ENCODE measurements around the gene ZFAND2B. TPM values are rescaled to one million over a fixed set of nuclear protein-coding genes. Genes with fewer than 3 reads are reported as not detected.

ZFAND2B gene
- total RNA-seq, 2 donors from 2014 or later = 65.5 to 74.6 TPM

- H3K4me1 ChIP-seq = peaks cover 8% of the 10 kb centered on the region
- intact Hi-C loops (cut with DNase I) = loop anchor here (5.0 kb wide), 1 partner anchor 45 kb away; the partner anchor contains the start of gene ABCB6
- H3K9ac ChIP-seq (ENCODE audit: low read depth in 2 of 2, low read length in 2 of 2) = no peak overlapping the region
- H3K4me3 ChIP-seq = no peak overlapping the region
- no peak overlapping the region for H3K27ac ChIP-seq
- TF ChIP-seq, protein P1, sequence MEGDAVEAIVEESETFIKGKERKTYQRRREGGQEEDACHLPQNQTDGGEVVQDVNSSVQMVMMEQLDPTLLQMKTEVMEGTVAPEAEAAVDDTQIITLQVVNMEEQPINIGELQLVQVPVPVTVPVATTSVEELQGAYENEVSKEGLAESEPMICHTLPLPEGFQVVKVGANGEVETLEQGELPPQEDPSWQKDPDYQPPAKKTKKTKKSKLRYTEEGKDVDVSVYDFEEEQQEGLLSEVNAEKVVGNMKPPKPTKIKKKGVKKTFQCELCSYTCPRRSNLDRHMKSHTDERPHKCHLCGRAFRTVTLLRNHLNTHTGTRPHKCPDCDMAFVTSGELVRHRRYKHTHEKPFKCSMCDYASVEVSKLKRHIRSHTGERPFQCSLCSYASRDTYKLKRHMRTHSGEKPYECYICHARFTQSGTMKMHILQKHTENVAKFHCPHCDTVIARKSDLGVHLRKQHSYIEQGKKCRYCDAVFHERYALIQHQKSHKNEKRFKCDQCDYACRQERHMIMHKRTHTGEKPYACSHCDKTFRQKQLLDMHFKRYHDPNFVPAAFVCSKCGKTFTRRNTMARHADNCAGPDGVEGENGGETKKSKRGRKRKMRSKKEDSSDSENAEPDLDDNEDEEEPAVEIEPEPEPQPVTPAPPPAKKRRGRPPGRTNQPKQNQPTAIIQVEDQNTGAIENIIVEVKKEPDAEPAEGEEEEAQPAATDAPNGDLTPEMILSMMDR (IDR thresholded peaks at IDR 0.05) = no peak
- no peaks in the 10 kb centered on the region for H3K27me3 ChIP-seq
- no peaks in the 10 kb centered on the region for H3K9me3 ChIP-seq
- DNase-seq = no peak
- H3K36me3 ChIP-seq = peaks cover 11% of the 10 kb centered on the region
Measured at GRCh38 chr2:219172231-219173154, 34.1 kb upstream of the ZFAND2B start.

- Histone ChIP-seq H3K27me3 (no peaks in the 10 kb centered on the region), H3K27ac (no peak overlapping the region), H3K9me3 (no peaks in the 10 kb centered on the region), H3K4me1 (peaks cover 8% of the 10 kb centered on the region), H3K4me3 (no peak overlapping the region), H3K9ac (ENCODE audit: low read depth in 2 of 2, low read length in 2 of 2) (no peak overlapping the region), H3K36me3 (peaks cover 11% of the 10 kb centered on the region)
- TF ChIP-seq, protein P1 (IDR thresholded peaks at IDR 0.05) = no peak
- intact Hi-C loops (cut with DNase I) = loop anchor here (5.0 kb wide), 1 partner anchor 44 kb away; the partner anchor contains the start of gene ABCB6
- DNase-seq = no peak
Measured at GRCh38 chr2:219173176-219173575, 33.4 kb upstream of the ZFAND2B start.

GRCh38 chr2:219174146-219174545 lies 32.4 kb upstream of the ZFAND2B start:
- H3K9ac ChIP-seq (ENCODE audit: low read depth in 2 of 2, low read length in 2 of 2) = no peak overlapping the region
- TF ChIP-seq, protein P1 (IDR thresholded peaks at IDR 0.05) = no peak
- intact Hi-C loops (cut with DNase I) = loop anchor here (5.0 kb wide), 1 partner anchor 43 kb away; the partner anchor contains the start of gene ABCB6
- H3K27me3 ChIP-seq = no peaks in the 10 kb centered on the region
- peaks cover 8% of the 10 kb centered on the region for H3K4me1 ChIP-seq
- no peak overlapping the region for H3K4me3 ChIP-seq
- no peaks in the 10 kb centered on the region for H3K9me3 ChIP-seq
- peaks cover 11% of the 10 kb centered on the region for H3K36me3 ChIP-seq
- no peak overlapping the region for H3K27ac ChIP-seq
- no peak for DNase-seq

- no peak overlapping the region for H3K27ac ChIP-seq
- intact Hi-C loops (cut with DNase I) = loop anchor here (5.0 kb wide), 1 partner anchor 42 kb away; the partner anchor contains the start of gene ABCB6
- peaks cover 11% of the 10 kb centered on the region for H3K36me3 ChIP-seq
Measured at GRCh38 chr2:219174801-219175200, 31.8 kb upstream of the ZFAND2B start.

DNA sequence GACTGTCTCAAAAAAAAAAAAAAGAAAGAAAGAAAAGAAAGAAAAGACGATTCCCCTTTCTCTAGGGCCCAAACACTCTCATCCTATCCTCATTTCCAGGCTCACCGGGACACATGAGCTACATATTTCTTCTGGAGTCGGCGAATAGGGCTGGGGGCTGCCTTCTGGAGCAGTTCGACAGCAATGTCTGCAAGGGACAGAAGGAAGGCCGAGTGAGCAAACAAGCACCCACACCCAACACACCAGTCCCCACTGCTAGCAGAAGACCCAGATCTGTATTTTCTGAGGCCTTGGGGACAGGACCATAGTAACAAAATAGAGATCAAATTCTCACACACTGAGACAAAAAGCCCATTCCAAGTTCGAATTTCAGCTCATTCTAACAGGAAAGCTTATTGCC lies 31.1 kb upstream of the ZFAND2B start:
- Histone ChIP-seq H3K4me1 (peaks cover 8% of the 10 kb centered on the region), H3K27ac (peak overlapping the region; percentile 100), H3K36me3 (peaks cover 11% of the 10 kb centered on the region), H3K27me3 (no peaks in the 10 kb centered on the region), H3K9me3 (no peaks in the 10 kb centered on the region), H3K9ac (ENCODE audit: low read depth in 2 of 2, low read length in 2 of 2) (peak overlapping the region in 1 of 2 donors; percentile 85), H3K4me3 (peak overlapping the region; percentile 76)
- intact Hi-C loops (cut with DNase I) = no loop called here
- DNase-seq = no peak
- TF ChIP-seq, protein P1 (IDR thresholded peaks at IDR 0.05) = no peak

More at GRCh38 chr2:219174801-219175200, 31.8 kb upstream of the ZFAND2B start:
- H3K4me3 ChIP-seq = no peak overlapping the region
- H3K27me3 ChIP-seq = no peaks in the 10 kb centered on the region
- no peak for DNase-seq
- TF ChIP-seq, protein P1 (IDR thresholded peaks at IDR 0.05) = no peak
- H3K9ac ChIP-seq (ENCODE audit: low read depth in 2 of 2, low read length in 2 of 2) = peak overlapping the region in 1 of 2 donors; percentile 48
- peaks cover 8% of the 10 kb centered on the region for H3K4me1 ChIP-seq
- H3K9me3 ChIP-seq = no peaks in the 10 kb centered on the region
